HG03558 (cell line): ENCODE data around the gene RAPSN.
"Not testable (repeated sequence)": the region's sequence is repeated elsewhere in the genome, so short reads cannot be mapped to it uniquely, and the experiment has no call there.

ENCODE experiments used
- ATAC-seq: cut with Tn5 transposase; IDR thresholded peaks from one replicate; pipeline ENCODE4 v1.9.1; 2021; ENCODE audit warnings: moderate number of reproducible peaks; ENCODE audit not compliant: unreplicated experiment; ENCODE audit errors: extremely low read depth

Gene RAPSN

DNA sequence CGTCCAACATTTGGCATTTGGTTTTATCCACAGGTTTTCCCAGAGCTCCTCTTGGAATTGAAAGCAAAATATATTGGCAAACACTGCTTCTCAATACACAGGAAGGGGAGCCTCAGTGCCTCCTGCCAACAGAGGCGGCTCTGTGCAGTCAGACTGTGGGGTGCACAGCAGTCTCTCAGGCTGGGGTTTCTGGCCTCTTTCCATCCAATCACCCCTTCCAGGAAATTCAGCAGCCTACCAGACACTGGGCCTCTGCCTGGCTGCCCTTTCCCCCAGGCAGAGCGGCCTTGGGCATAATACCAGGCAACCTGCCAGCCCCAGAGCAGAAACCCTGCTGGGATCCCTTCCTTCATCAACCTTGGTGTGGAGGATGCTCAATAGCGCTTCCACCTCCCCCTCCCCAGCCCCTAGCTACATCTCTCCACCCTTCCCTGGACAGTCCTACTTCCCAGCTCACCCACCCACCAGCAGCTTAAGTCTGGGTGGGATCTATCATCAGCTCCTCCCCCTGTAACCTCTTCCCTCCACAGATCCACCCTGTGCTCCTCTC lies 17.8 kb upstream of the RAPSN start:
- ATAC-seq, result no peak

GRCh38 chr11:47466201-47466600 lies 17.3 kb upstream of the RAPSN start:
- no peak for ATAC-seq

GRCh38 chr11:47464483-47464882 lies 15.5 kb upstream of the RAPSN start:
- ATAC-seq, result no peak

DNA sequence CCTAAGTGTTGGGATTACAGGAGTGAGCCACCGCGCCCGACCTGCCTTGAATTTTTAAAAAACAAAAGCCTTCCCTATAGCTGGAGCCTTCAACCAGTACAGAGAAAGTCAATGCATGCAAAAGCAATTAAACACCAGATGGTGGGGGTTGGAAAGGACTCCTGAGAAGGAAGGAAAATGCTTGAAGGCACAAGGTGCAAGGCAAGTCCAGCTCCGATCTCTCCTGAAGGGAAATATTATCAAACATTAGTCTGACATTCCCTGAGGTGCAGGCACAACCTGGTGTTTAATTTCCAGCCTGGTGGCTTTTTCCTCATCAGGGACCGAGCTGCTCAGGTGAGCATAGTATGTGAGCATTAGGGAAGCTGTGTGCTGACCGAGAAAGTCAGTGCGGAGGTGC lies 12.9 kb upstream of the RAPSN start:
- no peak for ATAC-seq

DNA sequence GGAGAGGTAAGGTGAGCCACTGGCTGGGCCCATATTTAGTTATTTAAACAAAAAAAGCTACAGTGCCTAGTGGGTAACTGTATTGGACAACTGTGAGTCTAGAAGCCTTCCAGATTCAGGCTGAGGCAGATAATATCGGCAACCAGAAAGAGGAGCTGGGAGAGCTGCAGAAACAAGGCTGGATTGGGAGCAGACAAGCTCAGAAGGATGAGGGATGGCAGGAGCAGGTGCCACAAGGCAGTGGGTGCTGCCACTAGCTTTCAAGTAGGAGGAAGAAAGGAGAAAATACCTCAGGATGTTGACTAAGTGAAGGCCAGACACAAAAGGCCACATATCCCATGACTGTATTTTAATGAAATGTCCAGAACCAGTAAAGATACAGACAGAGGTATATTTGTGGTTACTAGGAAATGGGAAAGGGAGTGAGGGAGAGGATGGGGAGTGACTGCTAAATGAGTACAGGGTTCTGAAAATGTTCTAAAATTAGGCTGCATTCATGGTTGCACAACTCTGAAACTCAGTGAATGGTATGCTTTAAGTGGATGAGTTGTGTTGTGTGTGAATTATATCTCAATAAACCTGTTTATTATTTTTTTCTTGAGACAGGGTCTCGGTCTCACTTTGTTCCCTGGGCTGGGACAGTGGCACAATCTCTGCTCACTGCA lies 11.8 kb upstream of the RAPSN start:
- ATAC-seq, result no peak

GRCh38 chr11:47454258-47454671 lies 5.3 kb upstream of the RAPSN start:
- ATAC-seq, result not testable (repeated sequence)

DNA sequence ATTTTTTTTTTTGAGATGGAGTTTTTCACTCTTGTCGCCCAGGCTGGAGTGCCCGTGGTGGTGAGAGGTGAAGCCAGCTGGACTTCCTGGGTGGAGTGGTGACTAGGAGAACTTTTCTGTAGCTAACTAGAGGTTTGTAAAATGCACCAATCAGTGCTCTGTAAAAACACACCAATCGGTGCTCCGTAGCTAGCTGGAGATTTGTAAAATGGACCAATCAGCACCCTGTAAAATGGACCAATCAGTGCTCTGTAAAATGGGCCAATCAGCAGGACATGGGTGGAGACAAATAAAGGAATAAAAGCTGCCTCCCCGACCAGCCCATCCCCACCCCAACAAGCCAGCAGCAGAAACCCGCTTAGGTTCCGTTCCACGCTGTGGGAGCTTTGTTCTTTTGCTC lies 4.4 kb upstream of the RAPSN start:
- no peak for ATAC-seq

- no peak for ATAC-seq
Observed at GRCh38 chr11:47451990-47452389, 3.1 kb upstream of the RAPSN start.

GRCh38 chr11:47451436-47451835 lies 2.5 kb upstream of the RAPSN start:
- no peak for ATAC-seq

GRCh38 chr11:47449541-47449940 lies 605 bp upstream of the RAPSN start:
- no peak for ATAC-seq

GRCh38 chr11:47447906-47448305 lies 1.0 kb downstream of the RAPSN start:
- no peak for ATAC-seq

- no peak for ATAC-seq
Observed at GRCh38 chr11:47446833-47447232, 2.1 kb downstream of the RAPSN start.

DNA sequence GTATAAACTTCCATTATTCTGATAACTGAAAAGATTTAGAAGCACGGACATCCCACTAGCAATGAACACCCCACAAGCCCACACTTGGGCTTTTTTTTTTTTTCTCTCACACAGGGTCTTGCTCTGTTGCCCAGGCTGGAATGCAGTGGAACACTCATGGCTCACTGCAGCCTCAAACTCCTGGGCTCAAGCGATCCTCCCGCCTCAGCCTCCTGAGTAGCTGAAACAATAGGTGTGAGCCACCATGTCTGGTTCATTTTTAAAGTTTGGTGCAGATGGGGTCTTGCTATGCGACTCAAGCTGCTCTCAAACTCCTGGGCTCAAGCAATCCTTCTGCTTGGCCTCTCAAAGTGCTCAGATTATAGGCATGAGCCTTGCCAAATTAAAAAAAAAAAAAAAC lies 3.1 kb downstream of the RAPSN start:
- ATAC-seq, result no peak

GRCh38 chr11:47443817-47444216 lies 5.1 kb downstream of the RAPSN start:
- ATAC-seq, result no peak

- ATAC-seq, result no peak
Observed at GRCh38 chr11:47443028-47443700, 5.8 kb downstream of the RAPSN start.

- no peak for ATAC-seq
Observed at GRCh38 chr11:47442514-47442913, 6.4 kb downstream of the RAPSN start.

DNA sequence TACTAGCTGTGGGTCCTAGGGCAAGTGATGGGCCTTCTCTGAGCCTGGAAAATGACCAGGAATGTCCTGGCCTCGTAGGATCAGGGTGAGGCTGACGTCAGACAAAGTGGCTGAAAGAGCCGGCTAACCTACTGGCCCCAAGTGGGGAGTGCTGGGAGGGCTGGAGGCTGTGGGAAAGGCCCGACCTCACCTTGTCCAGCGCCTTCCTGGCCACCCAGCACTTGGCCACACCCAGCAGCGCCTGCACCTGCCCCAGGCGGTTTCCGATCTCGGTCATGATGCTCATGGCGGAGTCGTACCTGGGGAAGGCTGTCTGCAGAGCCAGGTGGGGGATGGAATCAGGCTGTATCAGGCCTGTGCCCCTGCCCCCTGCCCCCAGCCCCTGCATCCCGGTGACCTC lies 7.5 kb downstream of the RAPSN start:
- ATAC-seq, result no peak

DNA sequence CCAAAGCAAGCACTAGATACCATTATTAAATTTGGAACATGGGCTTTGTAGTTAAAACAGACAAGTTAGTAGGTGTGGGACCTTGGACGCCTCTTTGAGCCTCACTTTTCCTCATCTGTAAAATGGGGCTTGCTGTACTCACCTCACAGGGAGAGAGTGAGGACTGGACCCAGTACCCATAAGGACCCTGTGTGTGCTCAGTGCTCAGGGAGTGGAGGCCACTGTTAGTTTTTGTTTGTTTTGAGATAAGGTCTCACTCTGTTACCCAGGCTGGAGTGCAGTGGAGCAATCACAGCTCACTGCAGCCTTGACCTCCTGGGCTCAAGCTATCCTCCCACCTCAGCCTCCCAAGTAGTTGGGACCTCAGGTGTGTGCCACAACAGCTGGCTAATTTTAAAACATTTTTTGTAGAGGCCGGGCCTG lies 8.9 kb downstream of the RAPSN start:
- no peak for ATAC-seq

DNA sequence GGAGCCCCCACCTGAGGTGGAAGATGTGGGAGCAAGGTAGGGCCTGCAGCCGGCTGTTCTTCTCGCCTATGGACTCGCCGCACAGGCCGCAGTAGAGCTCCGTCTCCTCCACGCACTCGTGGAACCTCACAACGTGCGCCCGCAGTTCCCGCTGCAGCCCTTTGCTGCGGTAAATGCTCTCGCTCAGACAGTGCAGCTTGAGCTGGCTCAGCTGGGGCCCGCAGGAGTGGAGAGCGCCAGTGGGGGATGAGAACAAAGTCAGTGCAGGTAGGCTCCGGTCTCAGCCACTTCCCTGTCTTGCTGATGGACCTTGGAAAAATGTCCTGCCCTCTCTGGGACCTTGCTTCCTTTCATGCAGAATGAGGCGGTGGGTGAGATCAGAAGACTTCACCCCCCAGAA lies 10.2 kb downstream of the RAPSN start:
- ATAC-seq, result no peak

DNA sequence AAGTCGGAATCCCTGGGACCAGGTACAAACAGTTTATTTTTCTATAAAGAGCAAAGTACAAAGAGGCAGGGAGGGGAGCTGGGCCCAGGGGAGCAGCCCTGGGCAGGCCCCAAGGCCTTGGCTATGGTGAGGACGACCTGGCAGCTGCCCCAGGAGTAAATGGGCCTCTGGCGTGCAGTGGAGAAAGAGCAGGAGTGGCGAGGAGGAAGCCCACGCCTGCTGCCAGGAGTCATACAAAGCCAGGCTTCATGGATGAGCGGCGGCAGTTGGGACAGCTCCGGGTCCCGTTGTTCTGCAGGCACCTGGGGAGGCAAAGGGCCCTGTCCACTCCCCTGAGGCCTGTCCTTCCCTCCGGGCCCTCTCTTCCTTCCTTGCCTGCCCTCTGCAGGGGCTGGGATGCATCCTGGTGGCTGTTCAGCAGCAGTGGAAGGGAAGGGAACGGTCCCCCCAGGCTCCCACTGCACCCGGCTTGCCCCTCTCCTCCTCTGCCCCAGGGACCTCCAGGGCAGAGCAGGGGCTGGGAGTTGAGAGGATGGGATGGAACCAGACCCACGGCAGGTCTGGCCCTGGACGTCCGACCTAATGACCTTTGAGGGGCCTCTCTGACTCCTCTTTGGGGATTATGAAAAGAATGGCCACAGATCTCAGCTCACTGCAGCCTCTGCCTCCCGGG lies 11.1 kb downstream of the RAPSN start:
- ATAC-seq, result no peak

GRCh38 chr11:47437218-47437745 lies 11.7 kb downstream of the RAPSN start:
- no peak for ATAC-seq
